ENCODE data around the gene KCNN1. TPM values are rescaled to one million over a fixed set of nuclear protein-coding genes. Genes with fewer than 3 reads are reported as not detected.
"Not testable (repeated sequence)": the region's sequence is repeated elsewhere in the genome, so short reads cannot be mapped to it uniquely, and the experiment has no call there.

Gene KCNN1
- total RNA-seq, 1 donor, result not detected

GRCh38 chr19:17977488-17977887, 10.6 kb downstream of the KCNN1 start:
- Histone ChIP-seq H4K20me1 (ENCODE audit: insufficient read depth, low read length) (no peaks in the 10 kb centered on the region), H3K4me1 (ENCODE audit: insufficient read depth, low read length) (no peaks in the 10 kb centered on the region), H3K27ac (ENCODE audit: low read depth, low read length) (no peak overlapping the region), H2AFZ (ENCODE audit: low read length) (no peak overlapping the region), H3K4me3 (ENCODE audit: insufficient read depth, low read length) (no peak overlapping the region), H3K4me2 (ENCODE audit: insufficient read depth, low read length) (no peak overlapping the region), H3K9me3 (ENCODE audit: low read depth, low read length) (no peaks in the 10 kb centered on the region), H3K27me3 (ENCODE audit: insufficient read depth, low read length) (peaks cover 6% of the 10 kb centered on the region), H3K79me2 (ENCODE audit: insufficient read depth, low read length) (no peaks in the 10 kb centered on the region), H3K36me3 (ENCODE audit: insufficient read depth, low read length) (no peaks in the 10 kb centered on the region)
- peak; percentile 37 for DNase-seq (ENCODE audit: insufficient read length, low spot score, missing footprints)
- TF ChIP-seq CTCF (IDR thresholded peaks at IDR 0.05; ENCODE audit: extremely low read depth, low read depth, low read length), result no peak

GRCh38 chr19:17981611-17982010, 14.7 kb downstream of the KCNN1 start:
- no peak for DNase-seq (ENCODE audit: insufficient read length, low spot score, missing footprints)
- no peak overlapping the region for H2AFZ ChIP-seq (ENCODE audit: low read length)
- no peaks in the 10 kb centered on the region for H3K4me1 ChIP-seq (ENCODE audit: insufficient read depth, low read length)
- no peak overlapping the region for H3K4me2 ChIP-seq (ENCODE audit: insufficient read depth, low read length)
- no peaks in the 10 kb centered on the region for H3K36me3 ChIP-seq (ENCODE audit: insufficient read depth, low read length)
- no peaks in the 10 kb centered on the region for H3K79me2 ChIP-seq (ENCODE audit: insufficient read depth, low read length)
- H3K27ac ChIP-seq (ENCODE audit: low read depth, low read length), result no peak overlapping the region
- no peaks in the 10 kb centered on the region for H3K27me3 ChIP-seq (ENCODE audit: insufficient read depth, low read length)
- H3K4me3 ChIP-seq (ENCODE audit: insufficient read depth, low read length), result no peak overlapping the region
- H4K20me1 ChIP-seq (ENCODE audit: insufficient read depth, low read length), result no peaks in the 10 kb centered on the region
- no peaks in the 10 kb centered on the region for H3K9me3 ChIP-seq (ENCODE audit: low read depth, low read length)
- no peak for TF ChIP-seq CTCF (IDR thresholded peaks at IDR 0.05; ENCODE audit: extremely low read depth, low read depth, low read length)

GRCh38 chr19:17982430-17982829, 15.5 kb downstream of the KCNN1 start:
- H3K4me2 ChIP-seq (ENCODE audit: insufficient read depth, low read length), result no peak overlapping the region
- no peaks in the 10 kb centered on the region for H3K36me3 ChIP-seq (ENCODE audit: insufficient read depth, low read length)
- H3K4me1 ChIP-seq (ENCODE audit: insufficient read depth, low read length), result no peaks in the 10 kb centered on the region
- H3K27ac ChIP-seq (ENCODE audit: low read depth, low read length), result no peak overlapping the region
- DNase-seq (ENCODE audit: insufficient read length, low spot score, missing footprints), result peak; percentile 23
- TF ChIP-seq CTCF (IDR thresholded peaks at IDR 0.05; ENCODE audit: extremely low read depth, low read depth, low read length), result no peak
- no peaks in the 10 kb centered on the region for H4K20me1 ChIP-seq (ENCODE audit: insufficient read depth, low read length)
- no peaks in the 10 kb centered on the region for H3K9me3 ChIP-seq (ENCODE audit: low read depth, low read length)
- H3K79me2 ChIP-seq (ENCODE audit: insufficient read depth, low read length), result no peaks in the 10 kb centered on the region
- H3K27me3 ChIP-seq (ENCODE audit: insufficient read depth, low read length), result no peaks in the 10 kb centered on the region
- no peak overlapping the region for H3K4me3 ChIP-seq (ENCODE audit: insufficient read depth, low read length)
- H2AFZ ChIP-seq (ENCODE audit: low read length), result no peak overlapping the region

GRCh38 chr19:17985037-17985818, 18.3 kb downstream of the KCNN1 start:
- Histone ChIP-seq H3K36me3 (ENCODE audit: insufficient read depth, low read length) (no peaks in the 10 kb centered on the region), H3K79me2 (ENCODE audit: insufficient read depth, low read length) (no peaks in the 10 kb centered on the region), H3K9me3 (ENCODE audit: low read depth, low read length) (no peaks in the 10 kb centered on the region), H3K4me2 (ENCODE audit: insufficient read depth, low read length) (no peak overlapping the region), H3K27me3 (ENCODE audit: insufficient read depth, low read length) (no peaks in the 10 kb centered on the region), H3K4me3 (ENCODE audit: insufficient read depth, low read length) (no peak overlapping the region), H2AFZ (ENCODE audit: low read length) (no peak overlapping the region), H4K20me1 (ENCODE audit: insufficient read depth, low read length) (no peaks in the 10 kb centered on the region), H3K27ac (ENCODE audit: low read depth, low read length) (no peak overlapping the region), H3K4me1 (ENCODE audit: insufficient read depth, low read length) (no peaks in the 10 kb centered on the region)
- no peak for TF ChIP-seq CTCF (IDR thresholded peaks at IDR 0.05; ENCODE audit: extremely low read depth, low read depth, low read length)
- DNase-seq (ENCODE audit: insufficient read length, low spot score, missing footprints), result peak; percentile 80

GRCh38 chr19:17986569-17986968, 19.7 kb downstream of the KCNN1 start:
- not testable (repeated sequence) for H2AFZ ChIP-seq (ENCODE audit: low read length); H3K4me1 ChIP-seq (ENCODE audit: insufficient read depth, low read length); H3K79me2 ChIP-seq (ENCODE audit: insufficient read depth, low read length)

More at GRCh38 chr19:17986569-17986968, 19.7 kb downstream of the KCNN1 start:
- not testable (repeated sequence) for H3K36me3 ChIP-seq (ENCODE audit: insufficient read depth, low read length); H3K9me3 ChIP-seq (ENCODE audit: low read depth, low read length); H4K20me1 ChIP-seq (ENCODE audit: insufficient read depth, low read length); H3K4me3 ChIP-seq (ENCODE audit: insufficient read depth, low read length); H3K27me3 ChIP-seq (ENCODE audit: insufficient read depth, low read length); H3K27ac ChIP-seq (ENCODE audit: low read depth, low read length); DNase-seq (ENCODE audit: insufficient read length, low spot score, missing footprints); H3K4me2 ChIP-seq (ENCODE audit: insufficient read depth, low read length)
